GM12878 (cell line): ENCODE measurements around the gene CTNNA2. TPM values are rescaled to one million over a fixed set of nuclear protein-coding genes. Genes with fewer than 3 reads are reported as not detected.

ENCODE experiments used
- ATAC-seq: fragments of 200-7000 bp; cut with Tn5 transposase; 3 replicates; pipeline ENCODE4 v1.9.1; 2020; ENCODE audit warnings: mild to moderate bottlenecking, moderate library complexity
- BruUV-seq: library from RNA; stranded (reverse); fragments of 400-500 nt; replicated peaks from 2 replicates; lab custom pipeline; 2021; lab: Mats Ljungman, UMichigan
- CTCF ChIA-PET: fragments of 300-600 bp; sonication (Branson Sonifier 250); formaldehyde crosslinking; extraction: SDS; loops from one replicate; lab custom pipeline; 2021; ENCODE audit warnings: inconsistent platforms; lab: Yijun Ruan, JAX
- POLR2A ChIA-PET: fragments of 350-600 bp; formaldehyde crosslinking; extraction: SDS; loops from one replicate; lab custom pipeline; 2021; ENCODE audit warnings: inconsistent platforms; lab: Charles Lee
- RAD21 ChIA-PET: fragments of 300-600 bp; sonication (Branson Sonifier 250); formaldehyde crosslinking; loops from one replicate; lab custom pipeline; 2023; ENCODE audit warnings: antibody characterized with exemption; ENCODE audit not compliant: unreplicated experiment; lab: Charles Lee
- SMC1A ChIA-PET: fragments of 300-600 bp; sonication (Branson Sonifier 250); formaldehyde crosslinking; loops from one replicate; lab custom pipeline; 2023; ENCODE audit not compliant: unreplicated experiment, uncharacterized antibody; lab: Charles Lee
- DNase-seq: peaks from one replicate; pipeline ENCODE4 v3.0.0-alpha.2; 2011; ENCODE audit warnings: low read depth, low spot score
- FAIRE-seq: peaks from 3 replicates; lab custom pipeline; 2011; peaks lifted over from hg19 to GRCh38; lab: Jason Lieb, UNC
- H2AFZ ChIP-seq: 2 replicates; pipeline ENCODE4 v1.6.0; 2011; ENCODE audit warnings: low read depth, low read length, control low read depth; ENCODE audit not compliant: control insufficient read depth
- H3K27ac ChIP-seq: 2 replicates; pipeline ENCODE4 v1.5.1; 2011; ENCODE audit warnings: control low read depth; ENCODE audit not compliant: control insufficient read depth, insufficient read depth
- H3K27me3 ChIP-seq, 2 experiments: replicated peaks in 1 of 2; 2 replicates each; pipeline versions ENCODE4 v1.6.0 to v1.6.1; 2011; ENCODE audit warnings: low read length in 1 of 2; ENCODE audit not compliant: control insufficient read depth in 2 of 2, insufficient read depth in 2 of 2
- H3K36me3 ChIP-seq, 2 experiments: 2 replicates each; pipeline ENCODE4 v1.5.1; 2011; ENCODE audit warnings: low read length in 1 of 2; ENCODE audit not compliant: control insufficient read depth in 2 of 2, insufficient read depth in 2 of 2
- H3K4me1 ChIP-seq: 2 replicates; pipeline ENCODE4 v1.6.1; 2011; ENCODE audit warnings: mild to moderate bottlenecking, low read length, moderate library complexity, mixed read lengths; ENCODE audit not compliant: control insufficient read depth, insufficient read depth
- H3K4me2 ChIP-seq: 2 replicates; pipeline ENCODE4 v1.6.0; 2011; ENCODE audit warnings: control low read depth; ENCODE audit not compliant: control insufficient read depth, insufficient read depth
- H3K4me3 ChIP-seq: fragments of 200-600 bp; sonication (generic); 2 replicates; pipeline ENCODE4 v1.5.1; 2016
- H3K79me2 ChIP-seq: 2 replicates; pipeline ENCODE4 v1.6.0; 2011; ENCODE audit warnings: low read length; ENCODE audit not compliant: control insufficient read depth, insufficient read depth
- H3K9ac ChIP-seq: 2 replicates; pipeline ENCODE4 v1.8.0; 2011; ENCODE audit warnings: low read length, control low read depth, mixed read lengths; ENCODE audit not compliant: control insufficient read depth, insufficient read depth
- H3K9me3 ChIP-seq: replicated peaks from 3 replicates; pipeline ENCODE4 v1.5.1; 2011; ENCODE audit warnings: mild to moderate bottlenecking, low read length; ENCODE audit not compliant: control insufficient read depth, insufficient read depth
- H4K20me1 ChIP-seq: 2 replicates; pipeline ENCODE4 v1.6.0; 2011; ENCODE audit not compliant: control insufficient read depth, insufficient read depth
- CEBPZ ChIP-seq: fragments of 150-350 bp; IDR thresholded peaks from 2 replicates; pipeline ENCODE4 v1.6.1; 2016; ENCODE audit warnings: low read depth, low read length
- FOXM1 ChIP-seq: IDR thresholded peaks from 2 replicates; pipeline ENCODE4 v1.6.1; 2012; ENCODE audit warnings: low read depth, mild to moderate bottlenecking, inconsistent platforms, low read length, moderate library complexity
- HCFC1 ChIP-seq: fragments of 150-350 bp; IDR thresholded peaks from 2 replicates; pipeline ENCODE4 v1.6.1; 2014; ENCODE audit warnings: low read length
- HDGF ChIP-seq: fragments of 450-650 bp; IDR thresholded peaks from 2 replicates; pipeline ENCODE4 v1.6.1; 2016; ENCODE audit warnings: antibody characterized with exemption
- HSF1 ChIP-seq: fragments of 150-350 bp; IDR thresholded peaks from 2 replicates; pipeline ENCODE4 v1.6.1; 2014; ENCODE audit warnings: mild to moderate bottlenecking, low read depth, low read length
- IKZF1 ChIP-seq: fragments of 450-650 bp; conservative IDR thresholded peaks from 2 replicates; pipeline ENCODE4 v1.6.1; 2017; ENCODE audit warnings: antibody characterized with exemption, mild to moderate bottlenecking
- KLF5 ChIP-seq: fragments of 450-650 bp; IDR thresholded peaks from 2 replicates; pipeline ENCODE4 v1.6.1; 2014; ENCODE audit warnings: mild to moderate bottlenecking; ENCODE audit not compliant: partially characterized antibody
- MEF2A ChIP-seq: IDR thresholded peaks from 2 replicates; pipeline ENCODE4 v1.6.1; 2011; ENCODE audit warnings: low read depth, mild to moderate bottlenecking, low read length, moderate library complexity; ENCODE audit not compliant: insufficient read depth
- MEF2B ChIP-seq: fragments of 450-650 bp; IDR thresholded peaks from 2 replicates; pipeline ENCODE4 v1.6.1; 2018; ENCODE audit warnings: mild to moderate bottlenecking, moderate library complexity; ENCODE audit not compliant: partially characterized antibody, poor library complexity, severe bottlenecking
- PKNOX1 ChIP-seq: fragments of 450-650 bp; IDR thresholded peaks from 2 replicates; pipeline ENCODE4 v1.6.1; 2016; ENCODE audit warnings: mild to moderate bottlenecking
- SMAD5 ChIP-seq: IDR thresholded peaks from 2 replicates; pipeline ENCODE4 v1.6.1; 2016; ENCODE audit warnings: antibody characterized with exemption, low read depth
- SRF ChIP-seq, 2 experiments: IDR thresholded peaks; 2 replicates each; pipeline ENCODE4 v1.6.1; 2011; ENCODE audit warnings: low read depth in 2 of 2, low read length in 2 of 2, mild to moderate bottlenecking in 1 of 2, moderate library complexity in 1 of 2
- SUPT20H ChIP-seq: IDR thresholded peaks from 2 replicates; pipeline ENCODE4 v1.6.1; 2011; ENCODE audit warnings: low read depth, mild to moderate bottlenecking, low read length, moderate library complexity, borderline replicate concordance; ENCODE audit not compliant: control insufficient read depth
- WGBS: methylation state at CpG from one replicate; pipeline ENCODE4 v1.1.6; 2016; ENCODE audit warnings: low lambda C conversion rate; ENCODE audit not compliant: insufficient replicate concordance, insufficient coverage; ENCODE audit errors: missing lambda C conversion rate; 5-methylcytosine and 5-hydroxymethylcytosine counted together
- in situ Hi-C: fragments of 300-500 bp; cut with MboI; formaldehyde crosslinking; loops from 9 replicates; pipeline ENCODE4 v1.14.3; 2018; ENCODE audit warnings: mixed read lengths
- intact Hi-C: fragments of 100-400 bp; cut with micrococcal nuclease; formaldehyde crosslinking; loops from one replicate; pipeline ENCODE4 v1.14.2; 2022; ENCODE audit not compliant: unreplicated experiment
- polyA plus RNA-seq, 11 experiments: library from polyadenylated mRNA; depleted of rRNA in 4 of 11; unstranded in 6 of 11; stranded (reverse) in 5 of 11; fragments of >200 nt; fragmentation: Nextera tagmentation in 4 of 11; fragmentation: Illumina TruSeq in 1 of 11; extraction: Ambion mirVana in 4 of 11; extraction: Trizol in 1 of 11; gene quantifications; 1 replicate in 1 of 11; 2 replicates in 10 of 11; pipeline versions ENCODE4 v1.2.1 to v1.2.3, GENCODE V29; 2011 to 2016; ENCODE audit warnings: inconsistent platforms in 2 of 11, missing spikeins in 2 of 11, low read depth in 1 of 11
- total RNA-seq, 4 experiments: library from RNA; depleted of rRNA in 3 of 4; stranded (reverse); fragments of >200 nt in 3 of 4; fragmentation: Illumina TruSeq in 1 of 4; extraction: Trizol in 1 of 4; gene quantifications; 2 replicates each; pipeline versions ENCODE4 v1.2.1 to v1.2.3, GENCODE V29; 2013 to 2021

The CTNNA2 gene
- total and polyA plus RNA-seq, 10 of the 15 experiments (the other 5 are each of a cell fraction or from before 2014, with no cell fraction given) = 2.4 to 36.2 (median 6.6) TPM

GRCh38 chr2:79844011-79844410 is 331.2 kb downstream of the CTNNA2 start:
- POLR2A ChIA-PET = no interaction called here
- CTCF ChIA-PET = interaction anchor here (0.9 kb wide), 1 partner anchor 42 kb away, joined by 3 read pairs; no protein-coding TSS in a partner anchor
- FAIRE-seq (no peak), ATAC-seq (no peak), DNase-seq (no peak)
- H3K27ac ChIP-seq = no peak overlapping the region
- intact Hi-C loops = no loop called here
- no peaks in the 10 kb centered on the region for H3K36me3 ChIP-seq
- no peaks in the 10 kb centered on the region for H4K20me1 ChIP-seq
- no peak overlapping the region for H3K9ac ChIP-seq
- no TSS peak for BruUV-seq
- no peaks in the 10 kb centered on the region for H3K79me2 ChIP-seq
- no peaks in the 10 kb centered on the region for H3K4me1 ChIP-seq
- WGBS = 0% methylated on average over 1 of the region's 1 CpG
- SMC1A ChIA-PET = no interaction called here
- no peaks in the 10 kb centered on the region for H3K27me3 ChIP-seq
- H3K4me2 ChIP-seq = no peak overlapping the region
- RAD21 ChIA-PET = no interaction called here
- TF ChIP-seq HCFC1 = no peak
- no peak for TF ChIP-seq KLF5
- TF ChIP-seq PKNOX1 = no peak
- TF ChIP-seq MEF2A = no peak
- TF ChIP-seq, all 136 proteins: peak for 0
- Histone ChIP-seq H3K4me3 (no peak overlapping the region), H2AFZ (no peak overlapping the region), H3K9me3 (no peaks in the 10 kb centered on the region)
- in situ Hi-C loops = no loop called here

- 0% methylated on average over 1 of the region's 1 CpG for WGBS
- H2AFZ ChIP-seq = no peak overlapping the region
- ChIA-PET RAD21 (no interaction called here), POLR2A (no interaction called here), SMC1A (no interaction called here), CTCF (interaction anchor here (1.3 kb wide), 1 partner anchor 9 kb away, joined by 3 read pairs; no protein-coding TSS in a partner anchor)
- ATAC-seq = no peak
- intact Hi-C loops = no loop called here
- no peaks in the 10 kb centered on the region for H3K36me3 ChIP-seq
- in situ Hi-C loops = no loop called here
- H3K27ac ChIP-seq = no peak overlapping the region
- H3K79me2 ChIP-seq = no peaks in the 10 kb centered on the region
- FAIRE-seq = no peak
- H3K27me3 ChIP-seq = no peaks in the 10 kb centered on the region; a peak in 1 of 4 replicates
- no peak overlapping the region for H3K4me3 ChIP-seq
- no peak overlapping the region for H3K9ac ChIP-seq
- no peaks in the 10 kb centered on the region for H3K4me1 ChIP-seq
- no peak for DNase-seq
- no peaks in the 10 kb centered on the region for H4K20me1 ChIP-seq
- BruUV-seq = no TSS peak
- H3K4me2 ChIP-seq = no peak overlapping the region
- H3K9me3 ChIP-seq = no peaks in the 10 kb centered on the region
- TF ChIP-seq IKZF1 (no peak), SRF (IDR thresholded peaks at IDR 0.05; ENCODE audit: low read depth in 2 of 2, low read length in 2 of 2) (no peak), SMAD5 (no peak), CEBPZ (no peak), SUPT20H (no peak), HSF1 (no peak), FOXM1 (no peak), MEF2B (no peak), HDGF (no peak)
Measured at GRCh38 chr2:79846878-79847277, 334.0 kb downstream of the CTNNA2 start.
